HPDE6-E6E7 (cell line): ENCODE data around the gene ZNF189.

Source experiments
- DNase-seq: peaks from one replicate; pipeline ENCODE4 v3.0.0; 2011; ENCODE audit warnings: missing footprints; ENCODE audit errors: extremely low spot score

Gene ZNF189

GRCh38 chr9:101398068-101398929 lies at the start of gene ZNF189, which contains the start of gene MRPL50:
Gene ZNF189 (plus strand): TSS chr9:101398851. CDS start chr9:101399157, 306 bp downstream.
Gene MRPL50 (minus strand): TSS chr9:101398618. CDS start chr9:101398592, 26 bp downstream.
- DNase-seq: peak; percentile 98

- DNase-seq: no peak
These were observed 48.4 kb upstream of the ZNF189 start for GRCh38 chr9:101350285-101350684.

- no peak for DNase-seq
These were observed 45.7 kb upstream of the ZNF189 start for GRCh38 chr9:101352892-101353463.

GRCh38 chr9:101353683-101354082 lies 45.0 kb upstream of the ZNF189 start:
- no peak for DNase-seq

GRCh38 chr9:101354143-101354764 lies 44.4 kb upstream of the ZNF189 start:
- DNase-seq: peak; percentile 6

- DNase-seq: no peak
These were observed 43.6 kb upstream of the ZNF189 start for GRCh38 chr9:101354765-101355708.

GRCh38 chr9:101356619-101357018 lies 42.0 kb upstream of the ZNF189 start:
- DNase-seq: no peak

- DNase-seq: no peak
These were observed 39.0 kb upstream of the ZNF189 start for GRCh38 chr9:101359679-101360078.

- no peak for DNase-seq
These were observed 38.0 kb upstream of the ZNF189 start for GRCh38 chr9:101360647-101361046.

- no peak for DNase-seq
These were observed 36.2 kb upstream of the ZNF189 start for GRCh38 chr9:101362450-101362849.

GRCh38 chr9:101365181-101365580 lies 33.5 kb upstream of the ZNF189 start:
- no peak for DNase-seq

GRCh38 chr9:101366038-101366756 lies 32.5 kb upstream of the ZNF189 start:
- DNase-seq: no peak

- no peak for DNase-seq
These were observed 31.3 kb upstream of the ZNF189 start for GRCh38 chr9:101367323-101367722.

- DNase-seq: no peak
These were observed 29.4 kb upstream of the ZNF189 start for GRCh38 chr9:101369286-101369685.

GRCh38 chr9:101369884-101370531 lies 28.6 kb upstream of the ZNF189 start:
- no peak for DNase-seq

- no peak for DNase-seq
These were observed 26.8 kb upstream of the ZNF189 start for GRCh38 chr9:101371813-101372212.

- DNase-seq: no peak
These were observed 26.1 kb upstream of the ZNF189 start for GRCh38 chr9:101372327-101373118.

GRCh38 chr9:101375546-101375945 lies 23.1 kb upstream of the ZNF189 start:
- DNase-seq: no peak

- no peak for DNase-seq
These were observed 22.4 kb upstream of the ZNF189 start for GRCh38 chr9:101376111-101376848.
